ENCODE data around the gene SLIT1. TPM values are rescaled to one million over a fixed set of nuclear protein-coding genes. Genes with fewer than 3 reads are reported as not detected.

The SLIT1 gene
- total RNA-seq, 1 donor from 2014 or later = 0.49 TPM

DNA sequence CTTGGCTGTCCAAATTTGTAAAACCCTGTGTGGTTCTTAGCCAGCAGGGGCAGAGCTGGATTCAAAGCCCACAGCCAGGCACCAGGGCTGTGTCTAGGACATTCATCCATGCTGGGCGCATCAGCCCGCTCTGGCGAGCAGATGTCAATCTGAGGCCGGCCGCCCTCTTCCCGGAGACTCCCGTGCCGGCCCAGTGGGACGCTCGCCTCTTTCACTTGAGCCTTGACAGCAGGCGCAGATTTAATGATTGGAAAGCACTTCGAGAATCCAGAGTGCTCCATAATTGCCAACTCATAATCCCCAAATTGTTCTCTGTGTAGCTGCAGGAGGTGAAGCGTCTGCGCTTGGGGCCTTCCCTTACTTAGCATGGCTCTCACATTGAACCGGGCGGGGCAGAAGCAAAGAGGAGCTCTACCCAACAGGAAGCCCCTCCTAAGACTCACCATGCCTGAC, 36.7 kb downstream of the SLIT1 start:
- H3K36me3 ChIP-seq = no peaks in the 10 kb centered on the region
- no peaks in the 10 kb centered on the region for H3K9me3 ChIP-seq
- TF ChIP-seq, protein P1, sequence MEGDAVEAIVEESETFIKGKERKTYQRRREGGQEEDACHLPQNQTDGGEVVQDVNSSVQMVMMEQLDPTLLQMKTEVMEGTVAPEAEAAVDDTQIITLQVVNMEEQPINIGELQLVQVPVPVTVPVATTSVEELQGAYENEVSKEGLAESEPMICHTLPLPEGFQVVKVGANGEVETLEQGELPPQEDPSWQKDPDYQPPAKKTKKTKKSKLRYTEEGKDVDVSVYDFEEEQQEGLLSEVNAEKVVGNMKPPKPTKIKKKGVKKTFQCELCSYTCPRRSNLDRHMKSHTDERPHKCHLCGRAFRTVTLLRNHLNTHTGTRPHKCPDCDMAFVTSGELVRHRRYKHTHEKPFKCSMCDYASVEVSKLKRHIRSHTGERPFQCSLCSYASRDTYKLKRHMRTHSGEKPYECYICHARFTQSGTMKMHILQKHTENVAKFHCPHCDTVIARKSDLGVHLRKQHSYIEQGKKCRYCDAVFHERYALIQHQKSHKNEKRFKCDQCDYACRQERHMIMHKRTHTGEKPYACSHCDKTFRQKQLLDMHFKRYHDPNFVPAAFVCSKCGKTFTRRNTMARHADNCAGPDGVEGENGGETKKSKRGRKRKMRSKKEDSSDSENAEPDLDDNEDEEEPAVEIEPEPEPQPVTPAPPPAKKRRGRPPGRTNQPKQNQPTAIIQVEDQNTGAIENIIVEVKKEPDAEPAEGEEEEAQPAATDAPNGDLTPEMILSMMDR (IDR thresholded peaks at IDR 0.05) = no peak
- no peak for TF ChIP-seq POLR2A (IDR thresholded peaks at IDR 0.05)
- no peak for TF ChIP-seq POLR2AphosphoS5 (IDR thresholded peaks at IDR 0.05; ENCODE audit: insufficient read depth in 1 of 2, low read depth in 1 of 2)
- no peak for DNase-seq (ENCODE audit: extremely low spot score in 2 of 2)
- H3K4me3 ChIP-seq = no peak overlapping the region
- no peaks in the 10 kb centered on the region for H3K4me1 ChIP-seq
- H3K27ac ChIP-seq = no peak overlapping the region
- intact Hi-C loops (cut with DNase I) = no loop called here
- no peaks in the 10 kb centered on the region for H3K27me3 ChIP-seq

DNA sequence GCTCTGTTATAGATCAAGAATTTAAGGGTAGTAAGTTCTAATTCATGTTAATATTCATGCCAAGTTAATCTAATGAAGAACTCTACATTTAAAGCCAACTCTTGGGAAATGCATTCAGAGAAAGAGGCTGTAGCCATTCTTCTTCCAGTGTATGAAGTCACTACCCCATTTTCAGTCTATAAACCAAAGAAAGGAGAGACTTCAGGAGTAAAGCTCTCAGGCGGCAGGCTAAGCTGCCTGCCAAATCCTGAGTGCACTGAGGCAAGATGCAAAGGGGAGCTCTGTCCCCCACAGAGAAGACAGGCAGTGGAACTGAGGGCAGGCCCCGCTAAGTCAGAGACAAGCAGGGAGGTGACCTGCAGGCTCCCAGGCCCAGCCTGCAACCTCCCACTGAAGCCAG, 41.5 kb downstream of the SLIT1 start:
- DNase-seq (ENCODE audit: extremely low spot score in 2 of 2) = no peak
- Histone ChIP-seq H3K4me1 (no peaks in the 10 kb centered on the region), H3K36me3 (no peaks in the 10 kb centered on the region), H3K9me3 (no peaks in the 10 kb centered on the region), H3K4me3 (no peak overlapping the region), H3K27ac (no peak overlapping the region), H3K27me3 (peaks cover 4% of the 10 kb centered on the region)
- TF ChIP-seq, protein P1 (IDR thresholded peaks at IDR 0.05) = no peak
- intact Hi-C loops (cut with DNase I) = no loop called here

DNA sequence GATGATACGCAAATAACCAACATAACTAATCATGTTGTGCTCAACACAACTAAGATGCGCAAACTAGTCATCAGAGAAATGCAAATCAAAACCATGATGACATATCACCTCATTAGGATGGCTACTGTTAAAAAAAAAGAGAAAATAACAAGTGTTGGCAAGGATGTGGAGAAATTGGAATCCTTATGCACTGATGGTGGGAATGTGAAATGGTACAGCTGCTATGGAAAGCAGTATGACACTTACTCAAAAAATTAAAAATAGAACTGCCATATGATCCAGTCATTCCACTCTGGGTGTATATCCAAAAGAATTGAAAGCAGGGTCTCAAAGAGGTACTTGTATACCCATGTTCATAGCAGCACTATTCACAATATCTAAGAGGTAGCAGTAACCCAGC, 42.9 kb downstream of the SLIT1 start:
- no peaks in the 10 kb centered on the region for H3K4me1 ChIP-seq
- H3K27me3 ChIP-seq = peaks cover 4% of the 10 kb centered on the region
- DNase-seq (ENCODE audit: extremely low spot score in 2 of 2) = no peak
- no peak overlapping the region for H3K4me3 ChIP-seq
- no peak overlapping the region for H3K27ac ChIP-seq
- intact Hi-C loops (cut with DNase I) = no loop called here
- H3K36me3 ChIP-seq = no peaks in the 10 kb centered on the region
- TF ChIP-seq, protein P1 (IDR thresholded peaks at IDR 0.05) = no peak
- TF ChIP-seq POLR2AphosphoS5 (IDR thresholded peaks at IDR 0.05; ENCODE audit: insufficient read depth in 1 of 2, low read depth in 1 of 2) = no peak
- TF ChIP-seq POLR2A (IDR thresholded peaks at IDR 0.05) = no peak
- no peaks in the 10 kb centered on the region for H3K9me3 ChIP-seq

DNA sequence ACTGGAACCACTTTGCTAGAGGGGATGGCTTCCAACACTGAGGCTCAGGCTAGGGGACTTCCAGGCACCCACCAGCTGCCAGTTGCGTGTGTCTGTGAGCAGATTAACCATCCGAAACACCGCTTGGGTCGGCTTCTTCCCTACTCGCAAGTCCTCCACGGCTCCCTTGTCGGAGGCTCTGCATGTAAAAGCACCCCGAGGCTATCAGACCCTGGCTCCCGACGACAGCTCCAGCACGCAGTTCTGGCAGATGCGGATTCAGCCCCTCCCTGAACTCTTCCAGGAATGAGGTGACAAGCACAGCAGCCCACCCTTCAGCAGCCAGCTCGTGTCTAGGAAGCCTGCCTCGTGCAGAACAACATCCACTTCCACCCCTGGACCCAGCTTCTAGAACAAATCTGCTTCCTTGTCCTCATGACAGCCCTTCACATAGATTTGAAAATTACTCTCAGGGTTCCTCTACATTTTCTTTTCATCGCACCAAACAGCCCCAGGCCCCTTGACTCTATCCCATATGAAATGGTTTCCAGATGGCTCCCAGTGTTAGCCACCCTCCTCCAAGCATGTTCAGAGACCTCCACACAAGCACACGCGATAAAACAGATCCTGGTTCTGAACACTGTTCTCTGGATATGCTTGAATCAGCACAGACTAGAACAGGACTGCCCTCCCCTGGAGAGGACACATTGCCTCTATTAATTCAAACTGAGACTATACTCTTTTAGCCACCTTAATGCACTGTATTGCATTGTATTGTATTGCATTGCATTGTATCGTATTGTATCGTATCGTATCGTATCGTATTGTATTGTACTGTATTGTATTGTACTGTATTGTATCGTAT, 44.6 kb downstream of the SLIT1 start:
- intact Hi-C loops (cut with DNase I) = no loop called here
- Histone ChIP-seq H3K9me3 (no peaks in the 10 kb centered on the region), H3K27me3 (peaks cover 4% of the 10 kb centered on the region), H3K4me1 (no peaks in the 10 kb centered on the region), H3K36me3 (no peaks in the 10 kb centered on the region), H3K27ac (no peak overlapping the region), H3K4me3 (no peak overlapping the region)
- TF ChIP-seq, protein P1 (IDR thresholded peaks at IDR 0.05) = no peak
- TF ChIP-seq POLR2A (IDR thresholded peaks at IDR 0.05) (no peak), POLR2AphosphoS5 (IDR thresholded peaks at IDR 0.05; ENCODE audit: insufficient read depth in 1 of 2, low read depth in 1 of 2) (no peak)
- no peak for DNase-seq (ENCODE audit: extremely low spot score in 2 of 2)
